Measurements from ENCODE around the gene PRORP.
A peak's percentile ranks its signal among the peaks of the same experiment; 100 is the strongest.
"Not testable (repeated sequence)": the region's sequence is repeated elsewhere in the genome, so short reads cannot be mapped to it uniquely, and the experiment has no call there.

Gene PRORP

GRCh38 chr14:35138585-35138984 lies 16.2 kb downstream of the PRORP start:
- no peak for DNase-seq (ENCODE audit: low read depth in 2 of 2)

GRCh38 chr14:35140718-35141581 lies 18.6 kb downstream of the PRORP start:
- no peak for DNase-seq (ENCODE audit: low read depth in 2 of 2)

- no peak for DNase-seq (ENCODE audit: low read depth in 2 of 2)
Observed at GRCh38 chr14:35144029-35144428, 21.7 kb downstream of the PRORP start.

GRCh38 chr14:35146711-35147149 lies 24.4 kb downstream of the PRORP start:
- no peak for DNase-seq (ENCODE audit: low read depth in 2 of 2)

- no peak for DNase-seq (ENCODE audit: low read depth in 2 of 2)
Observed at GRCh38 chr14:35147186-35147585, 24.8 kb downstream of the PRORP start.

GRCh38 chr14:35147711-35148110 lies 25.4 kb downstream of the PRORP start:
- DNase-seq (ENCODE audit: low read depth in 2 of 2), result no peak

GRCh38 chr14:35149239-35149638 lies 26.9 kb downstream of the PRORP start:
- DNase-seq (ENCODE audit: low read depth in 2 of 2), result no peak

- DNase-seq (ENCODE audit: low read depth in 2 of 2), result not testable (repeated sequence)
Observed at GRCh38 chr14:35152531-35152930, 30.2 kb downstream of the PRORP start.

GRCh38 chr14:35154016-35154415 lies 31.7 kb downstream of the PRORP start:
- DNase-seq (ENCODE audit: low read depth in 2 of 2), result no peak

GRCh38 chr14:35155962-35156361 lies 33.6 kb downstream of the PRORP start:
- DNase-seq (ENCODE audit: low read depth in 2 of 2), result no peak

GRCh38 chr14:35158491-35158890 lies 36.1 kb downstream of the PRORP start:
- DNase-seq (ENCODE audit: low read depth in 2 of 2), result no peak

GRCh38 chr14:35158951-35159653 lies 36.8 kb downstream of the PRORP start:
- no peak for DNase-seq (ENCODE audit: low read depth in 2 of 2)

GRCh38 chr14:35159742-35160409 lies 37.5 kb downstream of the PRORP start:
- DNase-seq (ENCODE audit: low read depth in 2 of 2), result no peak

GRCh38 chr14:35161231-35161630 lies 38.9 kb downstream of the PRORP start:
- DNase-seq (ENCODE audit: low read depth in 2 of 2), result peak in 1 of 2 donors; percentile 18

- no peak for DNase-seq (ENCODE audit: low read depth in 2 of 2)
Observed at GRCh38 chr14:35163384-35163783, 41.0 kb downstream of the PRORP start.

- no peak for DNase-seq (ENCODE audit: low read depth in 2 of 2)
Observed at GRCh38 chr14:35164849-35165248, 42.5 kb downstream of the PRORP start.

- no peak for DNase-seq (ENCODE audit: low read depth in 2 of 2)
Observed at GRCh38 chr14:35167496-35167895, 45.1 kb downstream of the PRORP start.

All from stimulated activated CD8-positive, alpha-beta memory T cell treated with anti-CD3 and anti-CD28 coated beads, Interleukin-15, amount 100 ng/mL, for 4 hours (primary cell).